ENCODE measurements around the gene SS18.
"Not testable (repeated sequence)": the region's sequence is repeated elsewhere in the genome, so short reads cannot be mapped to it uniquely, and the experiment has no call there.

SS18 gene

GRCh38 chr18:26133652-26134051 is 43.2 kb upstream of the SS18 start, which contains the start of gene PSMA8:
Gene PSMA8, plus strand, starts transcription at chr18:26133869. Its CDS starts 97 bp downstream, at chr18:26133966.
- H3K9me2 ChIP-seq (replicated peaks; ENCODE audit: control insufficient read depth, low read length): no peaks in the 10 kb centered on the region
- peaks cover 42% of the 10 kb centered on the region for H3K4me1 ChIP-seq (ENCODE audit: control insufficient read depth, low read length)
- H3K36me3 ChIP-seq (ENCODE audit: control insufficient read depth, low read length): peaks cover 7% of the 10 kb centered on the region; the same call in 1 of the 2 replicates
- peaks cover 4% of the 10 kb centered on the region for H3F3A ChIP-seq (ENCODE audit: control insufficient read depth, insufficient read depth)
- H3K79me2 ChIP-seq (ENCODE audit: control insufficient read depth, low read length): peaks cover 34% of the 10 kb centered on the region
- H3K27me3 ChIP-seq (ENCODE audit: control insufficient read depth, low read length): no peaks in the 10 kb centered on the region
- TF ChIP-seq, protein P1, sequence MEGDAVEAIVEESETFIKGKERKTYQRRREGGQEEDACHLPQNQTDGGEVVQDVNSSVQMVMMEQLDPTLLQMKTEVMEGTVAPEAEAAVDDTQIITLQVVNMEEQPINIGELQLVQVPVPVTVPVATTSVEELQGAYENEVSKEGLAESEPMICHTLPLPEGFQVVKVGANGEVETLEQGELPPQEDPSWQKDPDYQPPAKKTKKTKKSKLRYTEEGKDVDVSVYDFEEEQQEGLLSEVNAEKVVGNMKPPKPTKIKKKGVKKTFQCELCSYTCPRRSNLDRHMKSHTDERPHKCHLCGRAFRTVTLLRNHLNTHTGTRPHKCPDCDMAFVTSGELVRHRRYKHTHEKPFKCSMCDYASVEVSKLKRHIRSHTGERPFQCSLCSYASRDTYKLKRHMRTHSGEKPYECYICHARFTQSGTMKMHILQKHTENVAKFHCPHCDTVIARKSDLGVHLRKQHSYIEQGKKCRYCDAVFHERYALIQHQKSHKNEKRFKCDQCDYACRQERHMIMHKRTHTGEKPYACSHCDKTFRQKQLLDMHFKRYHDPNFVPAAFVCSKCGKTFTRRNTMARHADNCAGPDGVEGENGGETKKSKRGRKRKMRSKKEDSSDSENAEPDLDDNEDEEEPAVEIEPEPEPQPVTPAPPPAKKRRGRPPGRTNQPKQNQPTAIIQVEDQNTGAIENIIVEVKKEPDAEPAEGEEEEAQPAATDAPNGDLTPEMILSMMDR (IDR thresholded peaks at IDR 0.05; ENCODE audit: low read depth, low read length, poor library complexity, severe bottlenecking): no peak
- no peak for TF ChIP-seq EZH2phosphoT487 (IDR thresholded peaks at IDR 0.05; ENCODE audit: borderline replicate concordance, low read length)
- no peaks in the 10 kb centered on the region for H3K9me3 ChIP-seq (ENCODE audit: control insufficient read depth, insufficient read depth, low read length)
- H3K4me3 ChIP-seq (ENCODE audit: low read length): peak within 1 kb of the TSS; percentile 78
- peak within 1 kb of the TSS; percentile 65 for H3K4me2 ChIP-seq (ENCODE audit: low read length)
- peak within 1 kb of the TSS; percentile 87 for H3K27ac ChIP-seq (ENCODE audit: low read depth, low read length)
- H4K20me1 ChIP-seq (ENCODE audit: control insufficient read depth, insufficient read depth, low read depth, low read length): no peaks in the 10 kb centered on the region

DNA sequence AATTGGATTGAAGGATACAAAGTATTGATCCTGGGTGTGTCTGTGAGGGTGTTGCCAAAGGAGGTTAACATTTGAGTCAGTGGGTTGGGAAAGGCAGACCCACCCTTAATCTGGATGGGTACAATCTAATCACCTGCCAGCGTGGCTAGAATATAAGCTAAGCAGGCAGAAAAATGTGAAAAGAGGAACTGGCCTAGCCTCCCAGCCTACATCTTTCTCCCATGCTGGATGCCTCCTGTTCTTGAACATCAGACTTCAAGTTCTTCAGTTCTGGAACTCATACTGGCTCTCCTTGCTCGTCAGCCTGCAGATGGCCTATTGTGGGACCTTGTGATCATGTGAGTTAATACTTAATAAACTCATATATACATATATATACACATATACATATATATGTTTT is 37.8 kb upstream of the SS18 start:
- H3F3A ChIP-seq (ENCODE audit: control insufficient read depth, insufficient read depth); H3K4me1 ChIP-seq (ENCODE audit: control insufficient read depth, low read length); H4K20me1 ChIP-seq (ENCODE audit: control insufficient read depth, insufficient read depth, low read depth, low read length); H3K9me2 ChIP-seq (replicated peaks; ENCODE audit: control insufficient read depth, low read length); H3K9me3 ChIP-seq (ENCODE audit: control insufficient read depth, insufficient read depth, low read length); H3K4me2 ChIP-seq (ENCODE audit: low read length); H3K27me3 ChIP-seq (ENCODE audit: control insufficient read depth, low read length); H3K4me3 ChIP-seq (ENCODE audit: low read length); H3K79me2 ChIP-seq (ENCODE audit: control insufficient read depth, low read length); H3K36me3 ChIP-seq (ENCODE audit: control insufficient read depth, low read length); H3K27ac ChIP-seq (ENCODE audit: low read depth, low read length): not testable (repeated sequence)

- Histone ChIP-seq H3K79me2 (ENCODE audit: control insufficient read depth, low read length) (no peaks in the 10 kb centered on the region), H3K9me2 (replicated peaks; ENCODE audit: control insufficient read depth, low read length) (no peaks in the 10 kb centered on the region), H3F3A (ENCODE audit: control insufficient read depth, insufficient read depth) (no peaks in the 10 kb centered on the region; the same call in 1 of the 2 replicates), H3K4me2 (ENCODE audit: low read length) (no peak overlapping the region), H3K4me1 (ENCODE audit: control insufficient read depth, low read length) (peaks cover 6% of the 10 kb centered on the region), H3K36me3 (ENCODE audit: control insufficient read depth, low read length) (no peaks in the 10 kb centered on the region), H3K27me3 (ENCODE audit: control insufficient read depth, low read length) (no peaks in the 10 kb centered on the region), H4K20me1 (ENCODE audit: control insufficient read depth, insufficient read depth, low read depth, low read length) (no peaks in the 10 kb centered on the region), H3K27ac (ENCODE audit: low read depth, low read length) (no peak overlapping the region), H3K9me3 (ENCODE audit: control insufficient read depth, insufficient read depth, low read length) (no peaks in the 10 kb centered on the region), H3K4me3 (ENCODE audit: low read length) (no peak overlapping the region)
- TF ChIP-seq EZH2phosphoT487 (IDR thresholded peaks at IDR 0.05; ENCODE audit: borderline replicate concordance, low read length): no peak
Observed at GRCh38 chr18:26127786-26128185, 37.4 kb upstream of the SS18 start.

DNA sequence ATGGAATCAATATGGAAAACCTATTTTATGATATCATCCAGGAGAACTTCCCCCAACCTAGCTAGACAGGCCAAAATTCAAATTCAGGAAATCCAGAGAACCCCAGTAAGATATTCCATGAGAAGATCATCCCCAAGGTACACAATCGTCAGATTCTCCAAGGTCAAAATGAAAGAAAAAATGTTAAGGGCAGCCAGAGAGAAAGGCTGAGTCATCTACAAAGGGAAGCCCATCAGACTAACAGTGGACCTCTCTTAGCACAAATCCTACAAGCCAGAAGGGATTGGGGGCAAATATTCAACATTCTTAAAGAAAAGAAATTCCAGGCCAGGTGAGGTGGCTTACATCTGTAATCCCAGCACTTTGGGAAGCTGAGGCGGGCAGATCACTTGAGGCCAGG is 31.6 kb upstream of the SS18 start:
- not testable (repeated sequence) for H4K20me1 ChIP-seq (ENCODE audit: control insufficient read depth, insufficient read depth, low read depth, low read length); H3K9me2 ChIP-seq (replicated peaks; ENCODE audit: control insufficient read depth, low read length); H3K79me2 ChIP-seq (ENCODE audit: control insufficient read depth, low read length); H3K27ac ChIP-seq (ENCODE audit: low read depth, low read length); H3K4me3 ChIP-seq (ENCODE audit: low read length); H3K9me3 ChIP-seq (ENCODE audit: control insufficient read depth, insufficient read depth, low read length); H3F3A ChIP-seq (ENCODE audit: control insufficient read depth, insufficient read depth); H3K36me3 ChIP-seq (ENCODE audit: control insufficient read depth, low read length); H3K27me3 ChIP-seq (ENCODE audit: control insufficient read depth, low read length); H3K4me1 ChIP-seq (ENCODE audit: control insufficient read depth, low read length); H3K4me2 ChIP-seq (ENCODE audit: low read length)

DNA sequence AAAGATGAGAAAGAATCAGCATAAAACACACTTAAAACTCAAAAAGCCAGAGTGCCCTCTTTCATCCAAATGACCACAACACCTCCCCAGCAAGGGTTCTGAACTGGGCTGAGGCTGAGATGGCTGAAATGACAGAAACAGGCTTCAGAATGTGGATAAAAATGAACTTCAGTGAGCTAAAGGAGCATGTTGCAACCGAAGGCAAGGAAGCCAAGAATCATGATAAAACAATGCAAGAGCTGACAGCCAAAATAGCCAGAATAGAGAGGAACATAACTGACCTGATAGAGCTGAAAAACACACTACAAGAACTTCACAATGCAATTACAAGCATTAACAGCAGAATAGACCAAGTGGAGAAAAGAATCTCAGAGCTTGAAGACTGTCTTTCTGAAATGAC is 31.1 kb upstream of the SS18 start:
- H3K4me2 ChIP-seq (ENCODE audit: low read length): no peak overlapping the region
- H3F3A ChIP-seq (ENCODE audit: control insufficient read depth, insufficient read depth): no peaks in the 10 kb centered on the region
- H3K27ac ChIP-seq (ENCODE audit: low read depth, low read length): no peak overlapping the region
- TF ChIP-seq, protein P1 (IDR thresholded peaks at IDR 0.05; ENCODE audit: low read depth, low read length, poor library complexity, severe bottlenecking): no peak
- TF ChIP-seq EZH2phosphoT487 (IDR thresholded peaks at IDR 0.05; ENCODE audit: borderline replicate concordance, low read length): no peak
- H4K20me1 ChIP-seq (ENCODE audit: control insufficient read depth, insufficient read depth, low read depth, low read length): no peaks in the 10 kb centered on the region
- no peaks in the 10 kb centered on the region for H3K27me3 ChIP-seq (ENCODE audit: control insufficient read depth, low read length)
- no peaks in the 10 kb centered on the region for H3K36me3 ChIP-seq (ENCODE audit: control insufficient read depth, low read length)
- no peaks in the 10 kb centered on the region for H3K4me1 ChIP-seq (ENCODE audit: control insufficient read depth, low read length)
- H3K9me2 ChIP-seq (replicated peaks; ENCODE audit: control insufficient read depth, low read length): no peaks in the 10 kb centered on the region
- H3K79me2 ChIP-seq (ENCODE audit: control insufficient read depth, low read length): no peaks in the 10 kb centered on the region
- no peaks in the 10 kb centered on the region for H3K9me3 ChIP-seq (ENCODE audit: control insufficient read depth, insufficient read depth, low read length)
- no peak overlapping the region for H3K4me3 ChIP-seq (ENCODE audit: low read length)

Measured in DOHH2 (cell line).